SK-N-MC (cell line): Measurements from ENCODE around the gene COL5A3.

ENCODE experiments used
- EZH2 ChIP-seq: fragments of 200-600 bp; sonication (generic); IDR thresholded peaks from one replicate; pipeline ENCODE4 v1.6.1; 2017; ENCODE audit warnings: antibody characterized with exemption
- FOXP2 ChIP-seq: optimal IDR thresholded peaks from 2 replicates; pipeline ENCODE3; 2011; ENCODE audit warnings: mild to moderate bottlenecking, moderate library complexity; ENCODE audit not compliant: insufficient read depth; ENCODE audit errors: extremely low read length, control extremely low read depth
- POLR2AphosphoS5 ChIP-seq: IDR thresholded peaks from 2 replicates; pipeline ENCODE4 v1.6.1; 2012; ENCODE audit warnings: mild to moderate bottlenecking, low read depth, low read length, borderline replicate concordance

GRCh38 chr19:9940778-9941177, 69.5 kb downstream of the COL5A3 start:
- TF ChIP-seq EZH2 = no peak
- TF ChIP-seq POLR2AphosphoS5 = no peak
- TF ChIP-seq FOXP2 = no peak
